Trophoblast cell (in vitro differentiated cells and primary cell): ENCODE data around the gene PTP4A2.

Source experiments
- DNase-seq, 2 donors: peaks; one replicate each; pipeline ENCODE4 v3.0.0-alpha.2; 2016
- H2AFZ ChIP-seq: 2 replicates; pipeline ENCODE4 v1.6.1; 2013; ENCODE audit warnings: low read length, moderate library complexity, mild to moderate bottlenecking; ENCODE audit not compliant: insufficient read depth, poor library complexity
- H2AK5ac ChIP-seq: 2 replicates; pipeline ENCODE4 v1.6.1; 2013; ENCODE audit warnings: mild to moderate bottlenecking, low read length
- H2BK120ac ChIP-seq: 2 replicates; pipeline ENCODE4 v1.6.1; 2013; ENCODE audit warnings: low read length, mild to moderate bottlenecking, moderate library complexity; ENCODE audit not compliant: insufficient read depth, poor library complexity
- H2BK12ac ChIP-seq: 2 replicates; pipeline ENCODE4 v1.6.1; 2013; ENCODE audit warnings: mild to moderate bottlenecking, low read length, moderate library complexity
- H2BK5ac ChIP-seq: 2 replicates; pipeline ENCODE4 v1.6.1; 2013; ENCODE audit warnings: low read length, low read depth, moderate library complexity, mild to moderate bottlenecking; ENCODE audit not compliant: poor library complexity
- H3K14ac ChIP-seq: 2 replicates; pipeline ENCODE4 v1.6.1; 2013; ENCODE audit warnings: mild to moderate bottlenecking, low read length
- H3K18ac ChIP-seq: 2 replicates; pipeline ENCODE4 v1.6.1; 2013; ENCODE audit warnings: mild to moderate bottlenecking, low read length
- H3K23ac ChIP-seq: 2 replicates; pipeline ENCODE4 v1.6.1; 2013; ENCODE audit warnings: low read length
- H3K27ac ChIP-seq: 2 replicates; pipeline ENCODE4 v1.5.1; 2013; ENCODE audit warnings: low read depth, mild to moderate bottlenecking, inconsistent platforms, low read length, moderate library complexity
- H3K27me3 ChIP-seq: 2 replicates; pipeline ENCODE4 v1.6.1; 2013; ENCODE audit warnings: inconsistent platforms, mild to moderate bottlenecking, low read length, moderate library complexity; ENCODE audit not compliant: insufficient read depth
- H3K36me3 ChIP-seq, 2 experiments: 1 replicate in 1 of 2; 2 replicates in 1 of 2; pipeline ENCODE4 v1.6.1; 2013; ENCODE audit warnings: low read length in 2 of 2, mild to moderate bottlenecking in 2 of 2, moderate library complexity in 1 of 2; ENCODE audit not compliant: insufficient read depth in 2 of 2, control insufficient read depth in 1 of 2
- H3K4ac ChIP-seq: 2 replicates; pipeline ENCODE4 v1.6.1; 2013; ENCODE audit warnings: low read depth, mild to moderate bottlenecking, low read length, moderate library complexity
- H3K4me1 ChIP-seq, 2 experiments: 1 replicate in 1 of 2; 2 replicates in 1 of 2; pipeline ENCODE4 v1.6.1; 2013; ENCODE audit warnings: low read length in 2 of 2, mild to moderate bottlenecking in 2 of 2, moderate library complexity in 1 of 2; ENCODE audit not compliant: insufficient read depth in 2 of 2, control insufficient read depth in 1 of 2
- H3K4me2 ChIP-seq: 2 replicates; pipeline ENCODE4 v1.6.1; 2013; ENCODE audit warnings: inconsistent platforms, mild to moderate bottlenecking, low read length, moderate library complexity
- H3K4me3 ChIP-seq: 2 replicates; pipeline ENCODE4 v1.5.1; 2013; ENCODE audit warnings: mild to moderate bottlenecking, low read depth, low read length, inconsistent platforms
- H3K79me1 ChIP-seq: one replicate; pipeline ENCODE4 v1.6.1; 2013; ENCODE audit warnings: low read length
- H3K79me2 ChIP-seq: 2 replicates; pipeline ENCODE4 v1.6.1; 2013; ENCODE audit warnings: low read length, mild to moderate bottlenecking; ENCODE audit not compliant: control insufficient read depth, insufficient read depth, poor library complexity
- H3K9ac ChIP-seq: 2 replicates; pipeline ENCODE4 v1.6.1; 2013; ENCODE audit warnings: mild to moderate bottlenecking, low read length
- H3K9me3 ChIP-seq: 2 replicates; pipeline ENCODE4 v1.6.1; 2013; ENCODE audit warnings: low read depth, mild to moderate bottlenecking, control low read depth, inconsistent platforms, low read length; ENCODE audit not compliant: insufficient read depth
- H4K12ac ChIP-seq: 2 replicates; pipeline ENCODE4 v1.6.1; 2013; ENCODE audit warnings: low read depth, mild to moderate bottlenecking, low read length, moderate library complexity
- H4K8ac ChIP-seq: 2 replicates; pipeline ENCODE4 v1.6.1; 2013; ENCODE audit warnings: low read depth, mild to moderate bottlenecking, low read length, moderate library complexity
- H4K91ac ChIP-seq: one replicate; pipeline ENCODE4 v1.6.1; 2013; ENCODE audit warnings: low read depth, mild to moderate bottlenecking, low read length, moderate library complexity
- WGBS: extraction: QIAGEN DNeasy Blood & Tissue Kit; methylation state at CpG from one replicate; pipeline ENCODE4 v1.1.7; 2013; ENCODE audit warnings: missing lambda C conversion rate; ENCODE audit not compliant: insufficient read length, insufficient coverage; ENCODE audit errors: extremely low coverage; 5-methylcytosine and 5-hydroxymethylcytosine counted together

Gene PTP4A2

GRCh38 chr1:31868862-31869261, 69.3 kb downstream of the PTP4A2 start:
- Histone ChIP-seq H2BK12ac (no peak overlapping the region), H3K79me1 (no peaks in the 10 kb centered on the region), H2BK120ac (no peak overlapping the region), H3K79me2 (no peaks in the 10 kb centered on the region), H3K23ac (no peak overlapping the region), H3K4me3 (no peak overlapping the region), H3K27ac (no peak overlapping the region), H3K18ac (no peak overlapping the region), H3K4ac (no peak overlapping the region), H4K91ac (no peak overlapping the region), H3K14ac (no peak overlapping the region), H2AK5ac (no peak overlapping the region), H3K9ac (no peak overlapping the region), H3K27me3 (no peaks in the 10 kb centered on the region), H4K12ac (no peak overlapping the region), H2AFZ (no peak overlapping the region), H3K4me2 (no peak overlapping the region), H2BK5ac (no peak overlapping the region), H3K9me3 (no peaks in the 10 kb centered on the region), H3K36me3 (no peaks in the 10 kb centered on the region), H4K8ac (no peak overlapping the region), H3K4me1 (no peaks in the 10 kb centered on the region)
- WGBS = no CpG with 5 or more reads among the region's 3 CpGs
- no peak for DNase-seq

DNA sequence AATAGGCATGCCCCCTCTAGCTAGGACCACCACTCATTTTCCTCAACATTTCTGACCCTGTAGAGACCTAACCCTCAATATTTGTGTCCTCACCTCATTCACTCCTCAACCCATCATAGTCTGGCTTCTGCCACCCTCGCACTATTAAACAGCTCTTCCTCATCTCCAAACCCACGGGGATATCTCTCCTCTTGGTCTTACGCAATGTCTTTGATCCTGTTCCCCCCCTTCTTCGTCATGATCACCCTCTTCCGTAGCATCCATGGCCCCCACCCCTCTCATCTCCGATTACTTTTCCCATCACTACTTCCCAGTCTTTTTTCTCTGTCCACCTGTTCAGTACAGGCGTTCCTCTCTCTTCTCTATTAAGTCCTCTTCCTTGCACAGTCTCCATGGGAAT, 70.6 kb downstream of the PTP4A2 start:
- DNase-seq = no peak

GRCh38 chr1:31866450-31867032, 71.6 kb downstream of the PTP4A2 start:
- H3K4me3 ChIP-seq = no peak overlapping the region
- H4K91ac ChIP-seq = no peak overlapping the region
- no peaks in the 10 kb centered on the region for H3K36me3 ChIP-seq
- no CpG with 5 or more reads among the region's 5 CpGs for WGBS
- no peak overlapping the region for H3K23ac ChIP-seq
- H2AK5ac ChIP-seq = no peak overlapping the region
- H3K27ac ChIP-seq = no peak overlapping the region
- no peak overlapping the region for H3K4ac ChIP-seq
- no peak overlapping the region for H2BK120ac ChIP-seq
- no peak overlapping the region for H4K12ac ChIP-seq
- DNase-seq = no peak
- no peak overlapping the region for H2BK12ac ChIP-seq
- no peak overlapping the region for H2BK5ac ChIP-seq
- no peaks in the 10 kb centered on the region for H3K9me3 ChIP-seq
- H4K8ac ChIP-seq = no peak overlapping the region
- no peaks in the 10 kb centered on the region for H3K79me1 ChIP-seq
- no peaks in the 10 kb centered on the region for H3K4me1 ChIP-seq
- no peaks in the 10 kb centered on the region for H3K79me2 ChIP-seq
- no peaks in the 10 kb centered on the region for H3K27me3 ChIP-seq
- H3K4me2 ChIP-seq = no peak overlapping the region
- H3K18ac ChIP-seq = no peak overlapping the region
- no peak overlapping the region for H2AFZ ChIP-seq
- H3K14ac ChIP-seq = no peak overlapping the region
- no peak overlapping the region for H3K9ac ChIP-seq

More for the DNA sequence above, 70.6 kb downstream of the PTP4A2 start:
- H3K23ac ChIP-seq = no peak overlapping the region
- H3K4me3 ChIP-seq = no peak overlapping the region
- H4K12ac ChIP-seq = no peak overlapping the region
- no peaks in the 10 kb centered on the region for H3K79me2 ChIP-seq
- no peak overlapping the region for H3K18ac ChIP-seq
- no peak overlapping the region for H3K9ac ChIP-seq
- H4K91ac ChIP-seq = no peak overlapping the region
- H2BK12ac ChIP-seq = no peak overlapping the region
- no peaks in the 10 kb centered on the region for H3K4me1 ChIP-seq
- no peaks in the 10 kb centered on the region for H3K36me3 ChIP-seq
- no CpG with 5 or more reads among the region's 7 CpGs for WGBS
- H2AK5ac ChIP-seq = no peak overlapping the region
- no peaks in the 10 kb centered on the region for H3K27me3 ChIP-seq
- no peak overlapping the region for H2BK120ac ChIP-seq
- H2AFZ ChIP-seq = no peak overlapping the region
- H3K79me1 ChIP-seq = no peaks in the 10 kb centered on the region
- no peak overlapping the region for H3K4ac ChIP-seq
- H3K4me2 ChIP-seq = no peak overlapping the region
- H4K8ac ChIP-seq = no peak overlapping the region
- H3K27ac ChIP-seq = no peak overlapping the region
- no peaks in the 10 kb centered on the region for H3K9me3 ChIP-seq
- no peak overlapping the region for H2BK5ac ChIP-seq
- no peak overlapping the region for H3K14ac ChIP-seq

DNA sequence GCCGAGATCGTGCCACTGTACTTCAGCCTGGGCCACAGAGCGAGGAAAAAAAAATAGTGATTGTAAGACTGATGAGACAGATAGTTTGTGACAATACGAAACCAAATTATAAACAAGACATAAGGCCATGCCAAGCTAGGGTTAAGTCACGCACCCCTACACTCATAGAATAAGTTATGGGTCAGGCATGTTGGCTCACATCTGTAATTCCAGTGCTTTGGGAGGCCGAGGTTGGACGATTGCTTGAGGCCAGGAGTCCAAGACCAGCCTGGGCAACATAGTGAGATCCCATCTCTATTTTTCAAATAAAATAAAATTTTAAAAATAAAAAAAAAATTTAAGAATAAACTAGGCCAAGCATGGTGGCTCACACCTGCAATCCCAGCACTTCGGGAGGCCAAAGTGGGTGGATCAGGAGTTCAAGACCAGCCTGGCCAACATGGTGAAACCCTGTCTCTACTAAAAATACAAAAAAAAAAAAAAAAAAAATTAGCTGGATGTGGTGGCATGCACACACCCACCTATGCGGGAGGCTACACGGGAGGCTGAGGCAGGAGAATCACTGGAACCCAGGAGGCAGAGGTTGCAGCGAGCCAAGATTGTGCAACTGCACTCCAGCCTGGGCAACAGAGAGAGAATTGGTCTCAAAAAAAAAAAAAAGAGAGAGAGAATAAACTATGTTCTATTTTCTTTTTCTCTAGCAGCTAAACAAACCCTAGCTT, 72.3 kb downstream of the PTP4A2 start:
- no peak overlapping the region for H3K4ac ChIP-seq
- no CpG with 5 or more reads among the region's 11 CpGs for WGBS

More for the DNA sequence above, 72.3 kb downstream of the PTP4A2 start:
- Histone ChIP-seq H3K9me3 (no peaks in the 10 kb centered on the region), H4K91ac (no peak overlapping the region), H3K79me2 (no peaks in the 10 kb centered on the region), H3K18ac (no peak overlapping the region), H3K4me1 (no peaks in the 10 kb centered on the region), H3K36me3 (no peaks in the 10 kb centered on the region), H3K27me3 (no peaks in the 10 kb centered on the region), H4K8ac (no peak overlapping the region), H3K23ac (no peak overlapping the region), H2AFZ (no peak overlapping the region), H3K14ac (no peak overlapping the region), H2BK5ac (no peak overlapping the region), H2AK5ac (no peak overlapping the region), H3K79me1 (no peaks in the 10 kb centered on the region), H3K4me2 (no peak overlapping the region), H4K12ac (no peak overlapping the region), H2BK120ac (no peak overlapping the region), H3K9ac (no peak overlapping the region), H3K27ac (no peak overlapping the region), H3K4me3 (no peak overlapping the region), H2BK12ac (no peak overlapping the region)
- DNase-seq = no peak
